SK-N-SH treated with all-trans-retinoic acid at 6 μM for 48 hours (cell line): ENCODE results near the gene PAFAH1B1.

ENCODE experiments used
- ATAC-seq: fragments of 200-7000 bp; cut with Tn5 transposase; 3 replicates; pipeline ENCODE4 v1.9.1; 2020; ENCODE audit warnings: mild to moderate bottlenecking, moderate library complexity
- ARNTL ChIP-seq: fragments of 450-650 bp; formaldehyde crosslinking; IDR thresholded peaks from 2 replicates; pipeline ENCODE4 v1.5.0; 2020; ENCODE audit warnings: low read depth, mild to moderate bottlenecking, moderate library complexity, borderline replicate concordance
- BACH2 ChIP-seq: fragments of 250-450 bp; sonication (Bioruptor Pico); IDR thresholded peaks from 2 replicates; pipeline ENCODE4 v1.9.0; 2021; ENCODE audit warnings: mild to moderate bottlenecking, borderline replicate concordance
- CSDC2 ChIP-seq: fragments of 250-450 bp; sonication (Bioruptor Pico); IDR thresholded peaks from 2 replicates; pipeline ENCODE4 v1.5.0; 2020; ENCODE audit warnings: mild to moderate bottlenecking, moderate library complexity
- ESRRG ChIP-seq: fragments of 250-450 bp; sonication (Bioruptor Pico); IDR thresholded peaks from 2 replicates; pipeline ENCODE4 v1.6.1; 2021; ENCODE audit warnings: mild to moderate bottlenecking
- ISL1 ChIP-seq: fragments of 250-450 bp; sonication (Bioruptor Pico); IDR thresholded peaks from 2 replicates; pipeline ENCODE4 v2.1.2; 2022; ENCODE audit warnings: mild to moderate bottlenecking, moderate library complexity
- OSR1 ChIP-seq: fragments of 250-450 bp; sonication (Bioruptor Pico); IDR thresholded peaks from 2 replicates; pipeline ENCODE4 v1.8.0; 2022; ENCODE audit warnings: moderate library complexity, mild to moderate bottlenecking, inconsistent platforms
- PPARA ChIP-seq: fragments of 250-450 bp; sonication (Bioruptor Pico); IDR thresholded peaks from 2 replicates; pipeline ENCODE4 v1.5.0; 2020; ENCODE audit warnings: mild to moderate bottlenecking, borderline replicate concordance
- SNAI2 ChIP-seq: fragments of 250-450 bp; sonication (Bioruptor Pico); IDR thresholded peaks from 2 replicates; pipeline ENCODE4 v1.5.0; 2020; ENCODE audit warnings: mild to moderate bottlenecking, moderate library complexity
- TCF4 ChIP-seq: fragments of 250-450 bp; sonication (Bioruptor Pico); IDR thresholded peaks from 2 replicates; pipeline ENCODE4 v1.8.0; 2021; ENCODE audit warnings: mild to moderate bottlenecking, moderate library complexity, borderline replicate concordance
- ZFP30 ChIP-seq: fragments of 450-650 bp; formaldehyde crosslinking; IDR thresholded peaks from 2 replicates; pipeline ENCODE4 v1.5.0; 2022; ENCODE audit warnings: mild to moderate bottlenecking, moderate library complexity
- ZNF70 ChIP-seq: fragments of 450-650 bp; formaldehyde crosslinking; IDR thresholded peaks from 2 replicates; pipeline ENCODE4 v1.5.0; 2020; ENCODE audit warnings: mild to moderate bottlenecking, moderate library complexity
- ZNF8 ChIP-seq: fragments of 450-650 bp; formaldehyde crosslinking; IDR thresholded peaks from 2 replicates; pipeline ENCODE4 v1.5.0; 2020; ENCODE audit warnings: mild to moderate bottlenecking, moderate library complexity
- TF ChIP-seq, protein P1 (sequence below): fragments of 250-450 bp; sonication (Bioruptor Pico); IDR thresholded peaks from 2 replicates; pipeline ENCODE4 v1.5.0; 2020; ENCODE audit warnings: mild to moderate bottlenecking, moderate library complexity
- TF ChIP-seq, protein P2 (sequence below): fragments of 250-450 bp; sonication (Bioruptor Pico); IDR thresholded peaks from 2 replicates; pipeline ENCODE4 v1.8.0; 2020; ENCODE audit warnings: mild to moderate bottlenecking, moderate library complexity, borderline replicate concordance
- TF ChIP-seq, protein P3 (sequence below): fragments of 250-450 bp; sonication (Bioruptor Pico); IDR thresholded peaks from 2 replicates; pipeline ENCODE4 v1.8.0; 2021; ENCODE audit warnings: low read depth, mild to moderate bottlenecking, moderate library complexity, borderline replicate concordance
- TF ChIP-seq, protein P4 (sequence below): fragments of 250-450 bp; sonication (Bioruptor Pico); IDR thresholded peaks from 2 replicates; pipeline ENCODE4 v1.5.1; 2020; ENCODE audit warnings: low read depth, mild to moderate bottlenecking, moderate library complexity

The PAFAH1B1 gene

DNA sequence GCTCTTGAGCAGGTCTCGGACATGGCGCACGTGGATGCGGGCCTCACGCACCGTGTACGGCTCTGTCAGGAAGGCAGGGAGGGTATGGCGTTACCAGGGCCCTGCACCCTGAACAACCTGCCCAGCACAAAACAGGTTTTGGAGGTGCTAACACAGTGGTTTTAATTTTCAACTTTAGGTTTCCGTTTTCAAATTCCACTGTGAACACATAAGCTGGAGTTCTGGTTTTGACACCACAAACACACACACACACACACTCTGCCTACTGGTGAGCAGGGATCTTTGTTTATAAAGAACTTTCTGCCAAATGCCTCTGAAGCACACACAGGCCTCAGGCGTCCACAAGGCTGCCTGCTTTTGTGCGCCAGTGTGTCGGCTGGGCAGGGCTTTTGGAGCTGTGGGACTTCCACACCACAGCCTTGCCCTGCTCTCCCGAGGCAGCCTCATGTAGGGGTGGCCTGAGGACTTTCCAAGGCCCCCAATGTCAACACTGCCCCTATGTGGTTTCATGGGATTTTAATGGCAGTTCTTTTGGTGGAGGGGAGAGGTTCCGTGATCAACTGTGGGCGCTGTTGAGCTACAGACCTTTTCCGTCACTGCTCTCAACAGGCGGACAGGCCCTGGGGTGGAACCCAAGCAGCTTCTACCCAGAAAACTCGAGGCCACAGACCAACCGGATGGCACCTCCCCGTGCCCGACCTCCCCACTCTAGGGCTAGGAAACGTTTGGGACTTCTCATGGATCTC, 108.7 kb downstream of the PAFAH1B1 start:
- TF ChIP-seq, protein P1, sequence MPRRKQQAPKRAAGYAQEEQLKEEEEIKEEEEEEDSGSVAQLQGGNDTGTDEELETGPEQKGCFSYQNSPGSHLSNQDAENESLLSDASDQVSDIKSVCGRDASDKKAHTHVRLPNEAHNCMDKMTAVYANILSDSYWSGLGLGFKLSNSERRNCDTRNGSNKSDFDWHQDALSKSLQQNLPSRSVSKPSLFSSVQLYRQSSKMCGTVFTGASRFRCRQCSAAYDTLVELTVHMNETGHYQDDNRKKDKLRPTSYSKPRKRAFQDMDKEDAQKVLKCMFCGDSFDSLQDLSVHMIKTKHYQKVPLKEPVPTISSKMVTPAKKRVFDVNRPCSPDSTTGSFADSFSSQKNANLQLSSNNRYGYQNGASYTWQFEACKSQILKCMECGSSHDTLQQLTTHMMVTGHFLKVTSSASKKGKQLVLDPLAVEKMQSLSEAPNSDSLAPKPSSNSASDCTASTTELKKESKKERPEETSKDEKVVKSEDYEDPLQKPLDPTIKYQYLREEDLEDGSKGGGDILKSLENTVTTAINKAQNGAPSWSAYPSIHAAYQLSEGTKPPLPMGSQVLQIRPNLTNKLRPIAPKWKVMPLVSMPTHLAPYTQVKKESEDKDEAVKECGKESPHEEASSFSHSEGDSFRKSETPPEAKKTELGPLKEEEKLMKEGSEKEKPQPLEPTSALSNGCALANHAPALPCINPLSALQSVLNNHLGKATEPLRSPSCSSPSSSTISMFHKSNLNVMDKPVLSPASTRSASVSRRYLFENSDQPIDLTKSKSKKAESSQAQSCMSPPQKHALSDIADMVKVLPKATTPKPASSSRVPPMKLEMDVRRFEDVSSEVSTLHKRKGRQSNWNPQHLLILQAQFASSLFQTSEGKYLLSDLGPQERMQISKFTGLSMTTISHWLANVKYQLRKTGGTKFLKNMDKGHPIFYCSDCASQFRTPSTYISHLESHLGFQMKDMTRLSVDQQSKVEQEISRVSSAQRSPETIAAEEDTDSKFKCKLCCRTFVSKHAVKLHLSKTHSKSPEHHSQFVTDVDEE (CRISPR knock-in tag): no peak
- no peak for TF ChIP-seq BACH2 (CRISPR knock-in tag)
- TF ChIP-seq, protein P2, sequence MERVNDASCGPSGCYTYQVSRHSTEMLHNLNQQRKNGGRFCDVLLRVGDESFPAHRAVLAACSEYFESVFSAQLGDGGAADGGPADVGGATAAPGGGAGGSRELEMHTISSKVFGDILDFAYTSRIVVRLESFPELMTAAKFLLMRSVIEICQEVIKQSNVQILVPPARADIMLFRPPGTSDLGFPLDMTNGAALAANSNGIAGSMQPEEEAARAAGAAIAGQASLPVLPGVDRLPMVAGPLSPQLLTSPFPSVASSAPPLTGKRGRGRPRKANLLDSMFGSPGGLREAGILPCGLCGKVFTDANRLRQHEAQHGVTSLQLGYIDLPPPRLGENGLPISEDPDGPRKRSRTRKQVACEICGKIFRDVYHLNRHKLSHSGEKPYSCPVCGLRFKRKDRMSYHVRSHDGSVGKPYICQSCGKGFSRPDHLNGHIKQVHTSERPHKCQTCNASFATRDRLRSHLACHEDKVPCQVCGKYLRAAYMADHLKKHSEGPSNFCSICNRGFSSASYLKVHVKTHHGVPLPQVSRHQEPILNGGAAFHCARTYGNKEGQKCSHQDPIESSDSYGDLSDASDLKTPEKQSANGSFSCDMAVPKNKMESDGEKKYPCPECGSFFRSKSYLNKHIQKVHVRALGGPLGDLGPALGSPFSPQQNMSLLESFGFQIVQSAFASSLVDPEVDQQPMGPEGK (CRISPR knock-in tag): no peak
- TF ChIP-seq TCF4: no peak
- no peak for TF ChIP-seq CSDC2 (CRISPR knock-in tag)
- no peak for TF ChIP-seq ISL1 (CRISPR knock-in tag)
- no peak for TF ChIP-seq ZFP30 (CRISPR knock-in tag)
- no peak for TF ChIP-seq ZNF70 (CRISPR knock-in tag)
- no peak for TF ChIP-seq SNAI2 (CRISPR knock-in tag)
- no peak for ATAC-seq

DNA sequence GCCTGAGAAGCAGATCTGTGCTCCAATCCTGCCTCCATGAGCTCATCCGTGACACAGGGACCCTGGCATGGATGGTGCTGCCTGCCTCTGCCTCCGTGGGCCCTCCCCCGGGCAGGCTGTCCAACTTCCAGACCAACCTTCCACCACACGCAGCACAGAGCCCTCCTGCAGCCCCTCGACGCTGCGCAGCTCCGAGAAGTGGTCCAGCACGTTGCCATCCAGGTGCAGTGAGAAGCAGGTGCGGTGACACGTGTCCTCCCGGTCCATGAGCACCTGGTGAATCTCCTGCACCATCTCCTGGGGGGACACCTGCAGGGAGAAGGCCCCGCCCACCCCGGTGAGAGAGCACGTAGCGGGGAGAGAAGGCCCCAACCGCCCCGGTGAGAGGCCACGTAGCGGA, 109.7 kb downstream of the PAFAH1B1 start:
- TF ChIP-seq, protein P1 (CRISPR knock-in tag): no peak
- TF ChIP-seq, protein P3, sequence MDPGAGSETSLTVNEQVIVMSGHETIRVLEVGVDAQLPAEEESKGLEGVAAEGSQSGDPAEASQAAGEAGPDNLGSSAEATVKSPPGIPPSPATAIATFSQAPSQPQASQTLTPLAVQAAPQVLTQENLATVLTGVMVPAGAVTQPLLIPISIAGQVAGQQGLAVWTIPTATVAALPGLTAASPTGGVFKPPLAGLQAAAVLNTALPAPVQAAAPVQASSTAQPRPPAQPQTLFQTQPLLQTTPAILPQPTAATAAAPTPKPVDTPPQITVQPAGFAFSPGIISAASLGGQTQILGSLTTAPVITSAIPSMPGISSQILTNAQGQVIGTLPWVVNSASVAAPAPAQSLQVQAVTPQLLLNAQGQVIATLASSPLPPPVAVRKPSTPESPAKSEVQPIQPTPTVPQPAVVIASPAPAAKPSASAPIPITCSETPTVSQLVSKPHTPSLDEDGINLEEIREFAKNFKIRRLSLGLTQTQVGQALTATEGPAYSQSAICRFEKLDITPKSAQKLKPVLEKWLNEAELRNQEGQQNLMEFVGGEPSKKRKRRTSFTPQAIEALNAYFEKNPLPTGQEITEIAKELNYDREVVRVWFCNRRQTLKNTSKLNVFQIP (CRISPR knock-in tag): no peak
- no peak for ATAC-seq

DNA sequence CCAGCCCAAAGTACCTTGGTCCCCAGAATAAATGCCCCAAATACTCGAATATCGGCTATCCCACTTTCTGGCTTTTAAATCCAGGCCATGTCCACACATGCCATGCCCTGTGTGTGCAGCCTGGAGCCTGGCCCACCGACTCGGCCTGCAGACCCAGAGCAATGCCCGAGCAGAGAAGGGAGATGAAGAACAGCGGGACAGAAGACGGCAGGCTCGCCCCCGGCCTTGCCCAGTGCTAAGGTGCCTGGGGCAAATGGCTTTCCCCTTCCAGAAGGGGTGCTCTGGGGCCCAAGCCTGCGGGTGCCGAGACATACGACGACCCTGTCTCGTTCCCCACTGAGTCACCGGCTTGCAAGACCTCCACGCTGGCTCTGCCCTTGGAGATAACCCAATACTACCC, 110.2 kb downstream of the PAFAH1B1 start:
- TF ChIP-seq OSR1: no peak
- no peak for TF ChIP-seq ZNF8 (CRISPR knock-in tag)
- no peak for TF ChIP-seq ZNF70 (CRISPR knock-in tag)
- TF ChIP-seq, protein P1 (CRISPR knock-in tag): no peak
- TF ChIP-seq, protein P2 (CRISPR knock-in tag): no peak
- no peak for TF ChIP-seq ARNTL
- TF ChIP-seq TCF4: no peak
- TF ChIP-seq BACH2 (CRISPR knock-in tag): no peak
- no peak for TF ChIP-seq ISL1 (CRISPR knock-in tag)
- TF ChIP-seq ESRRG (CRISPR knock-in tag): no peak
- TF ChIP-seq, protein P3 (CRISPR knock-in tag): no peak
- TF ChIP-seq, protein P4, sequence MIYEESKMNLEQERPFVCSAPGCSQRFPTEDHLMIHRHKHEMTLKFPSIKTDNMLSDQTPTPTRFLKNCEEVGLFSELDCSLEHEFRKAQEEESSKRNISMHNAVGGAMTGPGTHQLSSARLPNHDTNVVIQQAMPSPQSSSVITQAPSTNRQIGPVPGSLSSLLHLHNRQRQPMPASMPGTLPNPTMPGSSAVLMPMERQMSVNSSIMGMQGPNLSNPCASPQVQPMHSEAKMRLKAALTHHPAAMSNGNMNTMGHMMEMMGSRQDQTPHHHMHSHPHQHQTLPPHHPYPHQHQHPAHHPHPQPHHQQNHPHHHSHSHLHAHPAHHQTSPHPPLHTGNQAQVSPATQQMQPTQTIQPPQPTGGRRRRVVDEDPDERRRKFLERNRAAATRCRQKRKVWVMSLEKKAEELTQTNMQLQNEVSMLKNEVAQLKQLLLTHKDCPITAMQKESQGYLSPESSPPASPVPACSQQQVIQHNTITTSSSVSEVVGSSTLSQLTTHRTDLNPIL: no peak
- no peak for TF ChIP-seq PPARA (CRISPR knock-in tag)
- no peak for ATAC-seq
